Astrocyte (in vitro differentiated cells and primary cell): Measurements from ENCODE around the gene CCDC187. TPM values are rescaled to one million over a fixed set of nuclear protein-coding genes. Genes with fewer than 3 reads are reported as not detected.
"Not testable (repeated sequence)": the region's sequence is repeated elsewhere in the genome, so short reads cannot be mapped to it uniquely, and the experiment has no call there.

Experiments
- DNase-seq: peaks from one replicate; pipeline ENCODE4 v3.0.0-alpha.2; 2010; ENCODE audit warnings: low read depth
- FAIRE-seq: peaks from 2 replicates; lab custom pipeline; 2011; peaks lifted over from hg19 to GRCh38; lab: Jason Lieb, UNC
- H2AFZ ChIP-seq: 2 replicates; pipeline ENCODE4 v1.6.0; 2012; ENCODE audit warnings: low read depth, low read length, inconsistent platforms
- H3K27ac ChIP-seq: 2 replicates; pipeline ENCODE4 v1.5.1; 2011; ENCODE audit warnings: low read depth, low read length, inconsistent platforms
- H3K27me3 ChIP-seq: 2 replicates; pipeline ENCODE4 v1.6.0; 2011; ENCODE audit warnings: low read length, inconsistent platforms; ENCODE audit not compliant: insufficient read depth
- H3K36me3 ChIP-seq: 2 replicates; pipeline ENCODE4 v1.5.1; 2011; ENCODE audit warnings: low read length, inconsistent platforms; ENCODE audit not compliant: insufficient read depth
- H3K4me1 ChIP-seq: 2 replicates; pipeline ENCODE4 v1.5.1; 2011; ENCODE audit warnings: low read length, inconsistent platforms; ENCODE audit not compliant: insufficient read depth
- H3K4me2 ChIP-seq: 2 replicates; pipeline ENCODE4 v1.6.0; 2012; ENCODE audit warnings: low read length, inconsistent platforms
- H3K4me3 ChIP-seq: 2 replicates; pipeline ENCODE4 v1.5.1; 2011; ENCODE audit warnings: low read depth, mild to moderate bottlenecking, low read length, inconsistent platforms; ENCODE audit not compliant: insufficient read depth
- H3K79me2 ChIP-seq: 2 replicates; pipeline ENCODE4 v1.6.0; 2012; ENCODE audit warnings: mild to moderate bottlenecking, low read length, inconsistent platforms; ENCODE audit not compliant: insufficient read depth
- H3K9ac ChIP-seq: 2 replicates; pipeline ENCODE4 v1.6.0; 2012; ENCODE audit warnings: mild to moderate bottlenecking, low read length, inconsistent platforms
- H3K9me3 ChIP-seq: 2 replicates; pipeline ENCODE4 v1.5.1; 2012; ENCODE audit warnings: low read depth, mild to moderate bottlenecking, low read length, inconsistent platforms; ENCODE audit not compliant: insufficient read depth
- H4K20me1 ChIP-seq: 2 replicates; pipeline ENCODE4 v1.6.0; 2012; ENCODE audit warnings: low read length, inconsistent platforms; ENCODE audit not compliant: insufficient read depth
- H3K27ac Mint-ChIP-seq: one replicate; pipeline ENCODE4 v1.8.0; 2021; ENCODE audit warnings: mild to moderate bottlenecking, mixed read lengths; ENCODE audit not compliant: unreplicated experiment
- H3K27me3 Mint-ChIP-seq: one replicate; pipeline ENCODE4 v1.8.0; 2021; ENCODE audit warnings: low read depth, mixed read lengths; ENCODE audit not compliant: unreplicated experiment
- H3K36me3 Mint-ChIP-seq: one replicate; pipeline ENCODE4 v1.8.0; 2021; ENCODE audit warnings: low read depth, mixed read lengths; ENCODE audit not compliant: unreplicated experiment
- H3K4me1 Mint-ChIP-seq: one replicate; pipeline ENCODE4 v1.8.0; 2021; ENCODE audit warnings: low read depth, mixed read lengths; ENCODE audit not compliant: unreplicated experiment
- H3K4me3 Mint-ChIP-seq: one replicate; pipeline ENCODE4 v1.8.0; 2021; ENCODE audit warnings: mild to moderate bottlenecking, moderate library complexity, mixed read lengths; ENCODE audit not compliant: unreplicated experiment
- H3K9me3 Mint-ChIP-seq: one replicate; pipeline ENCODE4 v1.8.0; 2021; ENCODE audit warnings: mild to moderate bottlenecking, mixed read lengths; ENCODE audit not compliant: unreplicated experiment
- CTCF ChIP-seq: IDR thresholded peaks from 2 replicates; pipeline ENCODE4 v1.5.1; 2011; ENCODE audit warnings: low read depth, mild to moderate bottlenecking, inconsistent platforms, low read length, moderate library complexity; ENCODE audit not compliant: insufficient read depth
- EZH2 ChIP-seq: IDR thresholded peaks from 2 replicates; pipeline ENCODE4 v1.6.1; 2012; ENCODE audit warnings: mild to moderate bottlenecking, low read length, inconsistent platforms; ENCODE audit not compliant: insufficient read depth
- total RNA-seq: library from RNA; stranded (reverse); gene quantifications from 2 replicates; pipeline ENCODE4 v1.2.1, GENCODE V29; 2021

Gene CCDC187
- total RNA-seq, 1 donor from 2014 or later: 0.09 TPM

DNA sequence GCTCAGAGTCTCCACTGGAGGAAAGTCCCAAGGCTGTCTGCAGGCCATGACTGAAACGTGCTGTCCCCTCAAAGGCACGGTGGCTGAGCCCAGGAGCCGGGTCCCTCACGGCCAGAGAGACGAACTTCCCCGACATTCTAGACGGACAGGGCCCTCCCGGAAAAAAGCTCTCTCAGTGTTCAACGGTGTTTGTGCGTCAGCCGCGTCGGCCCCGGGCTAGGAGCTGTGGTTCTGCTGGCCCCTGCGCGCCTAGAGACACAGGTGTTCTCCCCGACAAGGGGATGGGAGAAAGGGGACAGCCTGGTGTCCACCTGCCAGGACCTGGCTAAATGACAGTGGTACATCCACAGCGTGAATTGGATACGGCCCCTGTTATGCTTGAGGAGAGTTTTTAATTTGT, 17.7 kb upstream of the CCDC187 start:
- H3K36me3 ChIP-seq: no peaks in the 10 kb centered on the region
- no peak for FAIRE-seq
- H4K20me1 ChIP-seq: no peaks in the 10 kb centered on the region
- Mint-ChIP-seq H3K9me3 (peaks cover 13% of the 10 kb centered on the region), H3K27ac (no peak overlapping the region), H3K4me3 (no peak overlapping the region), H3K36me3 (no peaks in the 10 kb centered on the region), H3K27me3 (peaks cover 8% of the 10 kb centered on the region), H3K4me1 (no peaks in the 10 kb centered on the region)
- no peak overlapping the region for H3K4me3 ChIP-seq
- peaks cover 10% of the 10 kb centered on the region for H3K4me1 ChIP-seq
- H3K9me3 ChIP-seq: no peaks in the 10 kb centered on the region
- no peak overlapping the region for H2AFZ ChIP-seq
- no peaks in the 10 kb centered on the region for H3K79me2 ChIP-seq
- no peak for TF ChIP-seq CTCF
- no peak for TF ChIP-seq EZH2
- no peak overlapping the region for H3K27ac ChIP-seq
- no peak overlapping the region for H3K9ac ChIP-seq
- H3K27me3 ChIP-seq: no peaks in the 10 kb centered on the region
- DNase-seq: no peak
- H3K4me2 ChIP-seq: no peak overlapping the region

- not testable (repeated sequence) for H3K27me3 Mint-ChIP-seq, H3K9ac ChIP-seq, H3K27ac Mint-ChIP-seq, H3K36me3 Mint-ChIP-seq, H3K27me3 ChIP-seq, H3K79me2 ChIP-seq, H2AFZ ChIP-seq, H3K4me1 ChIP-seq, H3K4me3 Mint-ChIP-seq, FAIRE-seq, DNase-seq, H4K20me1 ChIP-seq, H3K27ac ChIP-seq, H3K4me3 ChIP-seq, H3K4me1 Mint-ChIP-seq, H3K9me3 ChIP-seq, H3K36me3 ChIP-seq, H3K4me2 ChIP-seq
- H3K9me3 Mint-ChIP-seq: peaks cover 18% of the 10 kb centered on the region
These were observed 17.1 kb upstream of the CCDC187 start for GRCh38 chr9:136320972-136321371.

- H3K4me3 Mint-ChIP-seq, H3K27me3 Mint-ChIP-seq, H3K4me1 Mint-ChIP-seq, H2AFZ ChIP-seq, FAIRE-seq, H3K36me3 Mint-ChIP-seq, H3K9ac ChIP-seq, H3K27me3 ChIP-seq, H3K36me3 ChIP-seq, H3K4me1 ChIP-seq, H4K20me1 ChIP-seq, H3K27ac ChIP-seq, H3K27ac Mint-ChIP-seq, H3K4me3 ChIP-seq, DNase-seq, H3K79me2 ChIP-seq, H3K4me2 ChIP-seq: not testable (repeated sequence)
- H3K9me3 Mint-ChIP-seq: peaks cover 24% of the 10 kb centered on the region
- peaks cover 12% of the 10 kb centered on the region for H3K9me3 ChIP-seq
These were observed 16.1 kb upstream of the CCDC187 start for GRCh38 chr9:136319955-136320354.

DNA sequence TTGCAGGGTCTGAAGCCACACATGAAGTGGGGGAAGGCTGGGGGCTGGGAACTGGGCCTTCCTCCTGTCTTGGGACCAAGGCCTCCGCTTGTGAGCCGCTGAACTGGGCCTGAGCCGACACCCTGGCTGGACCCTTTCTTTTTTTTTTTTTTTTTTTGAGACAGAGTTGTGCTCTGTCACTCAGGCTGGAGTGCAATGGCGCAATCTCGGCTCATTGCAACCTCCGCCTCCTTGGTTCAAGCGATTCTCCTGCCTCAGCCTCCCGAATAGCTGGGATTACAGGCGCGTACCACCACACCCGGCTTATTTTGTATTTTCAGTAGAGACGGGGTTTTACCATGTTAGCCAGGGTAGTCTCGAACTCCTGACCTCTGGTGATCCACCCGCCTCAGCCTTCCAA, 15.3 kb upstream of the CCDC187 start:
- H3K27me3 Mint-ChIP-seq, H3K36me3 Mint-ChIP-seq, DNase-seq, H3K4me3 ChIP-seq, H2AFZ ChIP-seq, H3K4me1 ChIP-seq, H3K36me3 ChIP-seq, H3K9ac ChIP-seq, H3K79me2 ChIP-seq, H3K4me1 Mint-ChIP-seq, H3K27ac ChIP-seq, FAIRE-seq, H3K27me3 ChIP-seq, H4K20me1 ChIP-seq, H3K4me3 Mint-ChIP-seq, H3K4me2 ChIP-seq, H3K27ac Mint-ChIP-seq: not testable (repeated sequence)
- peaks cover 17% of the 10 kb centered on the region for H3K9me3 ChIP-seq
- peaks cover 28% of the 10 kb centered on the region for H3K9me3 Mint-ChIP-seq
